T-cell (primary cell): ENCODE results near the gene CPEB1. TPM values are rescaled to one million over a fixed set of nuclear protein-coding genes. Genes with fewer than 3 reads are reported as not detected.

Experiments used
- ATAC-seq, 4 experiments: fragments of 200-7000 bp in 3 of 4; fragments of 150-1000 bp in 1 of 4; cut with Tn5 transposase; replicated peaks in 1 of 4; 1 replicate in 3 of 4; 2 replicates in 1 of 4; pipeline ENCODE4 v1.10.0; 2021; ENCODE audit warnings: moderate library complexity in 3 of 4, mild to moderate bottlenecking in 2 of 4, moderate number of reproducible peaks in 1 of 4
- CTCF ChIA-PET, 2 donors: fragments of 300-600 bp; sonication (Branson Sonifier 250); formaldehyde crosslinking; loops; one replicate each; lab custom pipeline; 2022; ENCODE audit warnings: antibody characterized with exemption in 2 of 2; lab: Charles Lee
- POLR2A ChIA-PET, 2 donors: fragments of 300-600 bp; sonication (Branson Sonifier 250); formaldehyde crosslinking; loops; one replicate each; lab custom pipeline; 2022; ENCODE audit warnings: antibody characterized with exemption in 2 of 2; lab: Charles Lee
- DNase-seq, 35 experiments: peaks; one replicate each; pipeline versions ENCODE4 v3.0.0 to v3.0.0-alpha.2; 2013 to 2023
- H3K27ac ChIP-seq: one replicate; pipeline ENCODE4 v1.5.1; 2013; ENCODE audit warnings: low read length
- H3K27me3 ChIP-seq, 2 experiments: replicated peaks in 1 of 2; 1 replicate in 1 of 2; 2 replicates in 1 of 2; pipeline versions ENCODE4 v1.6.1 to v1.7.0; 2013; ENCODE audit warnings: low read length in 1 of 2, mixed read lengths in 1 of 2; ENCODE audit not compliant: control insufficient read depth in 2 of 2, insufficient read depth in 2 of 2; ENCODE audit errors: extremely low read depth in 1 of 2
- H3K36me3 ChIP-seq, 2 donors: 1 replicate in 1 of 2; 2 replicates in 1 of 2; pipeline versions ENCODE4 v1.6.1 to v1.7.0; 2013; ENCODE audit warnings: low read length in 1 of 2; ENCODE audit not compliant: control insufficient read depth in 2 of 2, insufficient read depth in 1 of 2; ENCODE audit errors: extremely low read depth in 1 of 2
- H3K4me1 ChIP-seq, 2 experiments: 1 replicate in 1 of 2; 2 replicates in 1 of 2; pipeline versions ENCODE4 v1.6.1 to v1.7.0; 2013; ENCODE audit warnings: low read length in 2 of 2, mixed read lengths in 1 of 2; ENCODE audit not compliant: insufficient read depth in 2 of 2, control insufficient read depth in 1 of 2; ENCODE audit errors: extremely low read depth in 1 of 2
- H3K4me3 ChIP-seq, 2 donors: 1 replicate in 1 of 2; 2 replicates in 1 of 2; pipeline versions ENCODE4 v1.5.1 to v1.7.0; 2013; ENCODE audit warnings: mild to moderate bottlenecking in 2 of 2, low read length in 1 of 2, moderate library complexity in 1 of 2; ENCODE audit not compliant: control insufficient read depth in 1 of 2; ENCODE audit errors: extremely low read depth in 1 of 2
- H3K9me3 ChIP-seq: 2 replicates; pipeline ENCODE4 v1.7.0; 2013
- H3K27ac Mint-ChIP-seq, 2 donors: one replicate each; pipeline ENCODE4 v1.8.0; 2020 to 2021; ENCODE audit warnings: mild to moderate bottlenecking in 2 of 2, mixed read lengths in 2 of 2
- H3K27me3 Mint-ChIP-seq, 2 donors: one replicate each; pipeline ENCODE4 v1.8.0; 2021 to 2022; ENCODE audit warnings: mixed read lengths in 2 of 2
- H3K36me3 Mint-ChIP-seq: one replicate; pipeline ENCODE4 v1.8.0; 2021; ENCODE audit warnings: mixed read lengths
- H3K4me1 Mint-ChIP-seq, 3 donors: one replicate each; pipeline ENCODE4 v1.8.0; 2020 to 2022; ENCODE audit warnings: mixed read lengths in 3 of 3, mild to moderate bottlenecking in 1 of 3
- H3K4me3 Mint-ChIP-seq, 3 donors: one replicate each; pipeline ENCODE4 v1.8.0; 2020 to 2022; ENCODE audit warnings: mild to moderate bottlenecking in 3 of 3, mixed read lengths in 3 of 3, moderate library complexity in 3 of 3
- H3K9me3 Mint-ChIP-seq, 3 donors: one replicate each; pipeline ENCODE4 v1.8.0; 2020 to 2022; ENCODE audit warnings: mixed read lengths in 3 of 3
- WGBS: methylation state at CpG from one replicate; pipeline ENCODE4 v1.1.5; 2013; ENCODE audit warnings: missing lambda C conversion rate; ENCODE audit not compliant: insufficient coverage; 5-methylcytosine and 5-hydroxymethylcytosine counted together
- total RNA-seq, 35 experiments: library from RNA in 6 of 35; stranded (reverse) in 6 of 35; fragments of 120-200 nt in 1 of 35; gene quantifications; one replicate each; pipeline versions ENCODE4 v1.2.1 to v1.2.4 and lab custom pipeline; 2013 to 2026

CPEB1 gene
- total RNA-seq, 5 donors from 2014 or later (not counting 1 experiment from before 2014, with no cell fraction given) = 0.33 to 1.3 (median 0.93) TPM

GRCh38 chr15:82595766-82596165 is 51.4 kb downstream of the CPEB1 start:
- H3K4me3 Mint-ChIP-seq = no peak overlapping the region
- ATAC-seq (no peak), DNase-seq (no peak)
- peaks cover 5% of the 10 kb centered on the region for H3K36me3 Mint-ChIP-seq
- Histone ChIP-seq H3K9me3 (no peaks in the 10 kb centered on the region), H3K4me3 (no peak overlapping the region), H3K4me1 (no peaks in the 10 kb centered on the region), H3K27me3 (peaks cover 0 to 22% of the 10 kb centered on the region in 2 experiments), H3K36me3 (no peaks in the 10 kb centered on the region), H3K27ac (no peak overlapping the region)
- 100% methylated on average over 1 of the region's 2 CpGs for WGBS
- no peaks in the 10 kb centered on the region for H3K4me1 Mint-ChIP-seq
- no peaks in the 10 kb centered on the region for H3K9me3 Mint-ChIP-seq
- peaks cover 31 to 53% of the 10 kb centered on the region in 2 donors for H3K27me3 Mint-ChIP-seq
- ChIA-PET POLR2A (interaction anchor here in 1 of 2 donors (0.7 kb wide), 1 partner anchor 45 kb away, joined by 9 read pairs; no protein-coding TSS in a partner anchor), CTCF (no interaction called here)
- no peak overlapping the region for H3K27ac Mint-ChIP-seq

GRCh38 chr15:82595203-82595602 is 52.0 kb downstream of the CPEB1 start:
- Mint-ChIP-seq H3K4me1 (no peaks in the 10 kb centered on the region), H3K36me3 (peaks cover 5% of the 10 kb centered on the region), H3K27me3 (peaks cover 32 to 53% of the 10 kb centered on the region in 2 donors), H3K4me3 (no peak overlapping the region), H3K27ac (no peak overlapping the region), H3K9me3 (no peaks in the 10 kb centered on the region)
- Histone ChIP-seq H3K4me1 (no peaks in the 10 kb centered on the region), H3K27me3 (peaks cover 0 to 21% of the 10 kb centered on the region in 2 experiments), H3K27ac (no peak overlapping the region), H3K36me3 (no peaks in the 10 kb centered on the region), H3K9me3 (no peaks in the 10 kb centered on the region), H3K4me3 (no peak overlapping the region)
- 100% methylated on average over 1 of the region's 3 CpGs for WGBS
- ATAC-seq = no peak
- POLR2A ChIA-PET = no interaction called here
- CTCF ChIA-PET = no interaction called here
- DNase-seq = no peak

- Mint-ChIP-seq H3K4me3 (no peak overlapping the region), H3K27ac (no peak overlapping the region), H3K36me3 (no peaks in the 10 kb centered on the region), H3K4me1 (no peaks in the 10 kb centered on the region), H3K9me3 (no peaks in the 10 kb centered on the region), H3K27me3 (peaks cover 17 to 26% of the 10 kb centered on the region in 2 donors)
- H3K4me3 ChIP-seq = no peak overlapping the region
- no peak for ATAC-seq
- DNase-seq = no peak
- no peaks in the 10 kb centered on the region for H3K36me3 ChIP-seq
- no peaks in the 10 kb centered on the region for H3K4me1 ChIP-seq
- H3K9me3 ChIP-seq = no peaks in the 10 kb centered on the region
- ChIA-PET CTCF (no interaction called here), POLR2A (no interaction called here)
- no CpG with 5 or more reads among the region's 4 CpGs for WGBS
- no peak overlapping the region for H3K27ac ChIP-seq
- peaks cover 9 to 14% of the 10 kb centered on the region in 2 experiments for H3K27me3 ChIP-seq
Observed at GRCh38 chr15:82587805-82588204, 59.4 kb downstream of the CPEB1 start.

- WGBS = 100% methylated on average over 1 of the region's 3 CpGs
- no peaks in the 10 kb centered on the region for H3K9me3 ChIP-seq
- no peaks in the 10 kb centered on the region for H3K4me1 ChIP-seq
- no peaks in the 10 kb centered on the region for H3K36me3 ChIP-seq
- ChIA-PET CTCF (interaction anchor here (0.5 to 0.7 kb wide), 2 partner anchors 15 to 180 kb away, joined by 3 to 4 read pairs; no protein-coding TSS in a partner anchor), POLR2A (interaction anchor here in 1 of 2 donors (0.7 kb wide), 1 partner anchor 45 kb away, joined by 4 read pairs; the partner anchor contains the start of gene RPS17)
- Mint-ChIP-seq H3K9me3 (no peaks in the 10 kb centered on the region), H3K4me3 (no peak overlapping the region), H3K36me3 (no peaks in the 10 kb centered on the region), H3K27me3 (peaks cover 27% of the 10 kb centered on the region in 2 donors), H3K4me1 (no peaks in the 10 kb centered on the region), H3K27ac (no peak overlapping the region)
- no peak for DNase-seq
- no peak overlapping the region for H3K4me3 ChIP-seq
- peaks cover 3 to 9% of the 10 kb centered on the region in 2 experiments for H3K27me3 ChIP-seq
- ATAC-seq = no peak
- no peak overlapping the region for H3K27ac ChIP-seq
Observed at GRCh38 chr15:82585072-82585471, 62.1 kb downstream of the CPEB1 start.

DNA sequence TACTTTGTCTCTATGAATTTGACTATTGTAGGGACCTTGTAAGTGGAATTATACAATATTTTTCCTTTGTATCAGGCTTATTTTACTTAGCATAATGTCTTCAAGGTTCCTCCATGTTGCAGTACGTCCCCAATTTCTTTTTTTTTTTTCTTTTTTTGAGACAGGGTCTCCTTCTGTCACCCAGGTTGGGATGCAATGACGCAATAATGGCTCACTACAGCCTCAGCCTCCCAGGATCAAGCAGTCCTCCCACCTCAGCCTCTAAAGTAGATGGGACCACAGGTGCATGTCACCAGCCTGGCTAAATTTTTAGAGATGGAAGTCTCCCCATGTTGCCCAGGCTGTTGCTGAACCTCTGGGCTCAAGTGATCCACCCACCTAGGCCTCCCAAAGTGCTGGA is 66.5 kb downstream of the CPEB1 start:
- Mint-ChIP-seq H3K9me3 (no peaks in the 10 kb centered on the region), H3K27ac (no peak overlapping the region), H3K4me1 (no peaks in the 10 kb centered on the region), H3K4me3 (no peak overlapping the region), H3K36me3 (no peaks in the 10 kb centered on the region), H3K27me3 (peaks cover 17 to 25% of the 10 kb centered on the region in 2 donors)
- Histone ChIP-seq H3K9me3 (no peaks in the 10 kb centered on the region), H3K4me1 (no peaks in the 10 kb centered on the region), H3K27me3 (peaks cover 6 to 7% of the 10 kb centered on the region in 2 experiments), H3K27ac (no peak overlapping the region), H3K4me3 (no peak overlapping the region), H3K36me3 (no peaks in the 10 kb centered on the region)
- CTCF ChIA-PET = no interaction called here
- DNase-seq (no peak), ATAC-seq (no peak)
- 60% methylated on average over 1 of the region's 2 CpGs for WGBS
- POLR2A ChIA-PET = no interaction called here

- WGBS = 100% methylated on average over 1 of the region's 3 CpGs
- peaks cover 10 to 19% of the 10 kb centered on the region in 2 donors for H3K27me3 Mint-ChIP-seq
- H3K4me3 ChIP-seq = no peak overlapping the region
- H3K36me3 Mint-ChIP-seq = no peaks in the 10 kb centered on the region
- H3K27ac ChIP-seq = no peak overlapping the region
- H3K4me3 Mint-ChIP-seq = no peak overlapping the region
- H3K4me1 ChIP-seq = peaks cover 0 to 3% of the 10 kb centered on the region in 2 experiments
- H3K9me3 ChIP-seq = no peaks in the 10 kb centered on the region
- no peak overlapping the region for H3K27ac Mint-ChIP-seq
- no peak for ATAC-seq
- CTCF ChIA-PET = interaction anchor here in 1 of 2 donors (0.7 kb wide), 1 partner anchor 10 kb away, joined by 6 read pairs; no protein-coding TSS in a partner anchor
- H3K36me3 ChIP-seq = no peaks in the 10 kb centered on the region
- H3K9me3 Mint-ChIP-seq = no peaks in the 10 kb centered on the region
- H3K4me1 Mint-ChIP-seq = peaks cover 0 to 2% (median 0%) of the 10 kb centered on the region in 3 donors
- POLR2A ChIA-PET = no interaction called here
- DNase-seq = no peak
- H3K27me3 ChIP-seq = peaks cover 3 to 25% of the 10 kb centered on the region in 2 experiments
Observed at GRCh38 chr15:82575335-82575734, 71.8 kb downstream of the CPEB1 start.
